HG02642 (cell line): ENCODE measurements around the gene DCST1.

Experiments
- ATAC-seq: cut with Tn5 transposase; IDR thresholded peaks from one replicate; pipeline ENCODE4 v1.9.1; 2021; ENCODE audit warnings: mild to moderate bottlenecking; ENCODE audit not compliant: unreplicated experiment, poor library complexity

The DCST1 gene

GRCh38 chr1:155012026-155012546 is 21.5 kb upstream of the DCST1 start:
- ATAC-seq = no peak

- no peak for ATAC-seq
Observed at GRCh38 chr1:155012776-155013602, 20.6 kb upstream of the DCST1 start.

GRCh38 chr1:155013632-155014031 is 20.0 kb upstream of the DCST1 start:
- ATAC-seq = no peak

DNA sequence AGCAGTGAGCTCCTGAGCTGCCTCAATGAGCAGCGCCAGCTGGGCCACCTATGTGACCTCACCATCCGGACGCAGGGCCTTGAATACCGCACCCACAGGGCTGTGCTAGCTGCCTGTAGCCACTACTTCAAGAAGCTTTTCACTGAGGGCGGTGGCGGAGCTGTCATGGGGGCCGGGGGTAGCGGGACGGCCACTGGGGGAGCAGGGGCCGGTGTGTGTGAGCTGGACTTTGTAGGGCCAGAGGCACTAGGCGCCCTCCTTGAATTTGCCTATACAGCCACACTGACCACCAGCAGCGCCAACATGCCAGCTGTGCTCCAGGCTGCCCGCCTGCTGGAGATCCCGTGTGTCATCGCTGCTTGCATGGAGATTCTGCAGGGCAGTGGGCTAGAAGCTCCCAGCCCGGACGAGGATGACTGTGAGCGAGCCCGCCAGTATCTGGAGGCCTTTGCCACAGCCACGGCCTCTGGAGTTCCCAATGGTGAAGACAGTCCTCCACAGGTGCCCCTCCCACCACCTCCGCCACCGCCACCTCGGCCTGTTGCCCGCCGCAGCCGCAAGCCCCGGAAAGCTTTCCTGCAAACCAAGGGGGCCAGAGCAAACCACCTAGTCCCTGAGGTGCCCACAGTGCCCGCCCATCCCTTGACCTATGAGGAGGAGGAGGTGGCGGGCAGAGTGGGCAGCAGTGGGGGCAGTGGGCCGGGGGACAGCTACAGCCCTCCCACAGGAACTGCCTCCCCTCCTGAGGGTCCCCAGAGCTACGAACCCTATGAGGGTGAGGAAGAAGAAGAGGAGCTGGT is 18.7 kb upstream of the DCST1 start:
- ATAC-seq = no peak

DNA sequence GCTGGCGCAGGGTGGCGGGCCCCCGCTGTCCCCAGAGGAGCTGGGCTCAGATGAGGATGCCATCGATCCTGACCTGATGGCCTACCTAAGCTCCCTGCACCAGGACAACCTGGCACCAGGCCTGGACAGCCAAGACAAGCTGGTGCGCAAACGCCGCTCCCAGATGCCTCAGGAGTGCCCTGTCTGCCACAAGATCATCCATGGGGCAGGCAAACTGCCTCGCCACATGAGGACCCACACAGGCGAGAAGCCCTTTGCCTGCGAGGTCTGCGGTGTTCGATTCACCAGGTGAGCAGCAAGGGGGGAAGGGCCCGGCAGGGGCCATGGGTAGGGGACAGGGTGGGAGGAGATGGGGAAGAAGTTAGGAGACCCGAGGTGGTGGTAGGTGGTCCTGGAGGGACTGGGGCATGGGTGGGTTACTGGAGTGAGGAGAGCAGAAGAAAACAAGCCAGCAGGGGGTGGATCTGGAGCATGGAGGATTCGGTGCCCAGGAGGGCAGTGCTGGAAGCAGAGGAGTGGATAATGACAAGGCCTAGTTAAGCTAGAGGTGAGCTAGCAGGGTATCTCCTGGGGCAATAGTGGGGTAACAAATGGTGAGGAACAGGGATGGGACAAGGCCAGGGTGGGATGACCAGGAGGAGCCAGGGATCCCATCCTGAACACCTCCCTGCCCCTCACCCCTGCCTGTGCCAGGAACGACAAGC is 17.9 kb upstream of the DCST1 start:
- no peak for ATAC-seq

DNA sequence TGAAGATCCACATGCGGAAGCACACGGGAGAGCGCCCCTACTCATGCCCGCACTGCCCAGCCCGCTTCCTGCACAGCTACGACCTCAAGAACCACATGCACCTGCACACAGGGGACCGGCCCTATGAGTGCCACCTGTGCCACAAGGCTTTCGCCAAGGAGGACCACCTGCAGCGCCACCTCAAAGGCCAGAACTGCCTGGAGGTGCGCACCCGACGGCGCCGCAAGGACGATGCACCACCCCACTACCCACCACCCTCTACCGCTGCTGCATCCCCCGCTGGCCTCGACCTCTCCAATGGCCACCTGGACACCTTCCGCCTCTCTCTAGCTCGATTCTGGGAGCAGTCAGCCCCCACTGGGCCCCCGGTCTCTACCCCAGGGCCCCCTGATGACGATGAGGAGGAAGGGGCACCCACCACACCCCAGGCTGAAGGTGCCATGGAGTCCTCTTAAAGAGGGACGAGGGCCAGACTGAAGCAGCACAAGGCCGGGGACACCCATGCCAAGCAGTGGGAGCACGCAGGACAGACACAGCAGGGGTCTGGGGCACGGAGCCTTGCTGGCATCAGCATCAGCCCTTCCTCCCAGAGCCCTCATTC is 17.3 kb upstream of the DCST1 start:
- ATAC-seq = no peak

GRCh38 chr1:155017041-155017945 is 16.3 kb upstream of the DCST1 start:
- peak; percentile 81 for ATAC-seq

GRCh38 chr1:155017946-155018316 is 15.7 kb upstream of the DCST1 start:
- ATAC-seq = no peak

- ATAC-seq = no peak
Observed at GRCh38 chr1:155018617-155019348, 14.8 kb upstream of the DCST1 start.

DNA sequence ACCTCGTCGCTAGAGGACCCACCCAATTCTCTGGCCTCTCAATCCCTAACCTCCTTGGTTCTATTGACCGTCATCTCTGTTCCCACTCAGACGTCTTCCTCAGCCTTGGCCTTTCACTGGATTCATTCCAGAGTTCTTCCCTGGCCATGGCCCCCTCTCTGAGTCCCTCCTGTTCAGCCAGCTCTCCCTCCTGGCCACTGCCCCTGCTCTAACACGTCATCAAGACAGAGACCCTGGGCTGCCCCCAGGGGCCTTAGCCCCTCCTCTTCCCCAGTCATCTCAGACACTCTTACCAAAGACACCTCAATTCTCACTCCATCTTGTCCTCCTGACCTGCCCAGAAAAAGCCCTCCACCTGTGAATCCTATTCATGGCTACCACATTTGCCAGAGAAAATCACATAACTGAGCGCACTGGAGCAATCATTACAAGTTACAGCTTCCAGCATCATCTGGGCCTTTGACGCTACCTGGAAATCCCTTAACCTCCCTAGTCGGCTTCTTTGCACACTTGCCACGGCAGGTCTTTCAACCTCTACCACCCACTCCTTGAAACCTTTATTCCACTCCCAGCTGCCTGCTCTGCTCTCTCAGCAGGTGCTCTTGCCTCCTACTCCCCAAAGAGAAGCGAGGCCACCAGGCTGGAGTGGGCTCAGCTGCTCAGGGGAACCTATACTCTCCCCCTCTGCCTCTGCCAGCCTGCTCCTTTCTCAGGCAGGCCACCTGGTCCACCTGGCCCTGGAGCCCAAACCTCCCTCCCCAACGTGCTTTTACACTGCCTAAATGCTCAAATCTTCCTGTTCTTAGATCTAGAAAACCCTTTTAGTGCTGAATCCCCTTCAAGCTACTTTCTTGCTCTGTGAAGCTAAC is 14.0 kb upstream of the DCST1 start:
- ATAC-seq = no peak

GRCh38 chr1:155022136-155022926 is 11.3 kb upstream of the DCST1 start:
- ATAC-seq = no peak

DNA sequence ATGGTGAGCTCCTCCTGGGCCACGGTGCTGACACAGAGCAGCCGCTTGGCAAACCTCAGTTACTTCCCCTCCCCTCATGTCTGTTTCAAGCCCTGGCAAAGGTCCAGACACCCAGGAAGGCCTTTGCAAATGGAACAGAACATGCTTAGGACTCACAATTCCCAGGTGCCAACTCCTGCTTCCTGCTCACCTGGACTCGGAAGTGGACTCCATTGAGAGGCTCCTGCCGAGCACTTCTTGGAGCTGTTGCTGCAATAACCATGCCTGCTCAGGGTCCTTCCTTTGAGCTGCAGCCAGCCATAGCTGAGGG is 10.7 kb upstream of the DCST1 start:
- ATAC-seq = no peak

DNA sequence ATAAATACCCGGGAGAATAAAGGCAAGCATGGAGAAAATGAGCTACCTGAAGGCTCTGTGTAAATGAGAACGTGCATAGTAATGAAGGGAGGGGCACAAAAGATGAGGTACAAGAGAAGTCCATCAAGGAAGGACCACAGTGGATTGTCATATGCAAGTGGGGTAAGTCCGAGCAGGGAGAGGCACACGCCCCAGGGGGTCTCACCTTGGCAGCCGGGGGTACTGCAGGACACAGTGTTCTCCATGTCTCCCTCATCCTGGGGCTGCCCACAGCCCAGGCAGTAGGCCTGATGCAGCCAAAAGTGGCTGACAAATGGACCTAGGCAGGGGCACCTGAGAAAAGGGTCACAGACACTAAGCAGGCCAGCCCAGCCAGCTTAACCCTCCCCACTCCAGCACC is 10.0 kb upstream of the DCST1 start:
- ATAC-seq = no peak

DNA sequence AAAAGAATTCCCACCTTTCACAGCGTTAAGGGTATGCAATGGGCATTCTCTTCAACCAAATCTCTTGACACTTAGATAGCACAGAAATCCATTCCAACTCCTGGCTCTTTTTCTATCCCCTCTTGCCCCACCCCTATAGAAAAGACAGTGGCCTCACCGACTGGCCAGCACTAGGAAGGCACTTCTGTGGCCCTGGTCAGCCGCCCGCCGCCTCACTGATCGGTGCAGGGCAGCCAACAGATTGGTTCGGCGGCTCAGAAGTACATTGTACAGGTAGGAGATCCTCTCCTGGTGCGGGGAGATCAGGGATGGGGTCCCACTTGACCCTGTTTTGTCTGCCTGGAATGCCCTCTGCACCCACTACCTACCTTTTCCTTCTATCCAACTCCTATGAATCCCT is 9.3 kb upstream of the DCST1 start:
- no peak for ATAC-seq

- ATAC-seq = no peak
Observed at GRCh38 chr1:155026154-155026553, 7.5 kb upstream of the DCST1 start.

GRCh38 chr1:155026588-155026987 is 7.0 kb upstream of the DCST1 start:
- no peak for ATAC-seq

DNA sequence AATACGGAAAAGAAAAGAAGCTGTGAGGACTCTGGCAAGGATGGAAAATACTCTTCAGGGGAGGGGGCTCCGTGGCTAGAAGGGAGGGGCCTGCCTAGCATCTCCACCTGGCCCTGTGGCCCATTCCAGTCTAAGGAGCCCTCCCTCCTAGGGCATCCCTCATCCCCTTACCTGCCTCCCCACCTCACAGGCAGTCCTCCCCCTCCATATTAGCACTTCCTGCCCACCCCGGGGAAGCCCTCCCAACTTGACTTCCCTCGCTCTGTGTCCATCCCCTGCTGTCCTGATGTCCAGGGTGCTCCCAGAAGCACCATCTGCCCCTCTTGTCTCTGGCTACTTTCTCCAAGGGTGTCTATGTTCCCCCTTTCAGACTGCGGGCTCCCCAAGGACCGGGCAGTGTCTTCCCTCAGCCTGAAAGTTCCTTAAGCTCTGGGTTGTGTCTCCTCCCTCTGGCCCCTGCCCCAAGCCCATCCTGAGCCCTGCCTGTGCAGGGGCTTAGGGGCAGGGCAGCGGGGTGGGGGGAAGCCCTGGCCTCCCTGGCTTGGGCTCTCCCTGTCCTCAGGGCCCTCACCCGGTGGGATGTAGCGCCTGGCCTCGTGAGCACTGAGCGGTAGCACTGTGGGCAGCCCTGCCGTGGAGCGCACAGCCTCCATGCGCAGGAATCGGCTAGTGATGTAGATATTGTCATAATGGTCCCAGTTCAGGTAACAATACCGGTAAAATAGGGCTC is 3.9 kb upstream of the DCST1 start:
- no peak for ATAC-seq
